HepG2 (cell line): ENCODE measurements around the gene ATP5F1C. TPM values are rescaled to one million over a fixed set of nuclear protein-coding genes. Genes with fewer than 3 reads are reported as not detected.

ENCODE experiments used
- ARNT2 ChIP-seq: sonication (generic); formaldehyde crosslinking; IDR thresholded peaks from 2 replicates; pipeline ENCODE4 v1.8.0; 2022; ENCODE audit warnings: mild to moderate bottlenecking, low read depth, missing genetic modification reagents, moderate library complexity
- ATRX ChIP-seq: sonication (generic); formaldehyde crosslinking; IDR thresholded peaks from 2 replicates; pipeline ENCODE4 v1.4.0; 2020; ENCODE audit warnings: missing genetic modification reagents, borderline replicate concordance
- BRCA1 ChIP-seq: sonication (generic); formaldehyde crosslinking; IDR thresholded peaks from 2 replicates; pipeline ENCODE4 v1.4.0; 2020; ENCODE audit warnings: missing genetic modification reagents
- DNMT3B ChIP-seq: conservative IDR thresholded peaks from 2 replicates; pipeline ENCODE4 v1.6.1; 2016; ENCODE audit warnings: missing biosample characterization, control low read depth
- EHMT2 ChIP-seq: fragments of 200-600 bp; sonication (generic); IDR thresholded peaks from 2 replicates; pipeline ENCODE4 v1.7.0; 2017; ENCODE audit warnings: antibody characterized with exemption, low read depth, low read length, borderline replicate concordance
- FOXJ3 ChIP-seq: sonication (generic); formaldehyde crosslinking; IDR thresholded peaks from 2 replicates; pipeline ENCODE4 v1.4.0; 2020; ENCODE audit warnings: missing genetic modification reagents, mild to moderate bottlenecking, borderline replicate concordance
- JUND ChIP-seq: sonication (generic); formaldehyde crosslinking; IDR thresholded peaks from 2 replicates; pipeline ENCODE4 v1.8.0; 2022; ENCODE audit warnings: mild to moderate bottlenecking, missing genetic modification reagents
- MXD3 ChIP-seq: IDR thresholded peaks from 2 replicates; pipeline ENCODE4 v1.6.1; 2016; ENCODE audit warnings: mild to moderate bottlenecking, missing biosample characterization, missing genetic modification reagents
- NFKBIZ ChIP-seq: IDR thresholded peaks from 2 replicates; pipeline ENCODE4 v1.6.1; 2018; ENCODE audit warnings: missing genetic modification reagents, missing compliant biosample characterization
- PITX1 ChIP-seq: sonication (generic); formaldehyde crosslinking; IDR thresholded peaks from 2 replicates; pipeline ENCODE4 v1.5.1; 2020; ENCODE audit warnings: mild to moderate bottlenecking, missing genetic modification reagents
- RXRB ChIP-seq: IDR thresholded peaks from 2 replicates; pipeline ENCODE4 v1.6.1; 2016; ENCODE audit warnings: borderline replicate concordance, missing genetic modification reagents, missing compliant biosample characterization
- SYNCRIP ChIP-seq: fragments of 200-400 bp; formaldehyde crosslinking; IDR thresholded peaks from 2 replicates; pipeline ENCODE4 v1.6.1; 2018; ENCODE audit warnings: mild to moderate bottlenecking, low read depth, low read length; ENCODE audit not compliant: insufficient read depth
- TOPORS ChIP-seq: sonication (generic); formaldehyde crosslinking; IDR thresholded peaks from 2 replicates; pipeline ENCODE4 v1.8.0; 2023; ENCODE audit warnings: mild to moderate bottlenecking, missing genetic modification reagents
- ZBTB20 ChIP-seq: sonication (generic); formaldehyde crosslinking; IDR thresholded peaks from 2 replicates; pipeline ENCODE4 v1.8.1; 2023; ENCODE audit warnings: missing genetic modification reagents, low read depth, mild to moderate bottlenecking, borderline replicate concordance
- ZNF230 ChIP-seq: sonication (generic); formaldehyde crosslinking; IDR thresholded peaks from 2 replicates; pipeline ENCODE4 v1.4.0; 2020; ENCODE audit warnings: mild to moderate bottlenecking, missing genetic modification reagents
- ZNF460 ChIP-seq: sonication (generic); formaldehyde crosslinking; IDR thresholded peaks from 2 replicates; pipeline ENCODE4 v1.5.1; 2020; ENCODE audit warnings: missing genetic modification reagents, mild to moderate bottlenecking, borderline replicate concordance
- ZSCAN21 ChIP-seq: sonication (generic); formaldehyde crosslinking; IDR thresholded peaks from 2 replicates; pipeline ENCODE4 v1.8.0; 2022; ENCODE audit warnings: mild to moderate bottlenecking, missing genetic modification reagents, moderate library complexity, borderline replicate concordance
- polyA plus RNA-seq, 8 experiments: library from polyadenylated mRNA; depleted of rRNA in 3 of 8; stranded (reverse) in 7 of 8; unstranded in 1 of 8; fragments of >200 nt; fragmentation: Illumina TruSeq in 4 of 8; extraction: Trizol in 4 of 8; gene quantifications; 2 replicates each; pipeline versions ENCODE4 v1.2.1 to v1.2.3, GENCODE V29; 2011 to 2016; ENCODE audit warnings: low read depth in 4 of 8, missing spikeins in 1 of 8, mixed read lengths in 1 of 8; ENCODE audit not compliant: insufficient read depth in 1 of 8
- total RNA-seq, 5 experiments: library from RNA; depleted of rRNA; stranded (reverse); fragments of >200 nt; fragmentation: Illumina TruSeq; extraction: Trizol; gene quantifications; 2 replicates each; pipeline ENCODE4 v1.2.3, GENCODE V29; 2016; ENCODE audit warnings: low read depth in 1 of 5
- TF ChIP-seq, protein P1 (sequence below): sonication (generic); formaldehyde crosslinking; IDR thresholded peaks from 2 replicates; pipeline ENCODE4 v1.4.0; 2020; ENCODE audit warnings: missing genetic modification reagents
- TF ChIP-seq, protein P2 (sequence below): sonication (generic); formaldehyde crosslinking; IDR thresholded peaks from 2 replicates; pipeline ENCODE4 v1.9.0; 2022; ENCODE audit warnings: missing genetic modification reagents, mild to moderate bottlenecking, borderline replicate concordance
- TF ChIP-seq, protein P3 (sequence below): sonication (generic); formaldehyde crosslinking; IDR thresholded peaks from 2 replicates; pipeline ENCODE4 v1.4.0; 2020; ENCODE audit warnings: missing genetic modification reagents
- TF ChIP-seq, protein P4 (sequence below): sonication (generic); formaldehyde crosslinking; IDR thresholded peaks from 2 replicates; pipeline ENCODE4 v1.4.0; 2020; ENCODE audit warnings: missing genetic modification reagents

ATP5F1C gene
- total and polyA plus RNA-seq, 2 of the 13 experiments (the other 11 are each of a cell fraction or from before 2014, with no cell fraction given) = 407 to 416 TPM

GRCh38 chr10:7787857-7788638 lies at the start of gene ATP5F1C, which contains the start of gene KIN (continued):
- TF ChIP-seq EHMT2 (no peak), SYNCRIP (no peak), ZSCAN21 (CRISPR knock-in tag) (peak; percentile 75; the same call in 1 of the 2 replicates), ZNF230 (peak; percentile 91), ATRX (CRISPR knock-in tag) (no peak), ZNF460 (CRISPR knock-in tag) (no peak), RXRB (CRISPR knock-in tag) (peak; percentile 10; the same call in 1 of the 2 replicates), ZBTB20 (CRISPR knock-in tag) (peak; percentile 57; the same call in 1 of the 2 replicates), BRCA1 (CRISPR knock-in tag) (no peak), TOPORS (CRISPR knock-in tag) (peak; percentile 79; the same call in 1 of the 2 replicates), JUND (CRISPR knock-in tag) (no peak), MXD3 (peak; percentile 65; the same call in 1 of the 2 replicates), DNMT3B (CRISPR knock-in tag) (no peak; the same call in 1 of the 2 replicates), FOXJ3 (0 out of 2 replicates have a peak, but pooled peaks have one; percentile 44), ARNT2 (CRISPR knock-in tag) (peak; percentile 82; the same call in 1 of the 2 replicates), PITX1 (CRISPR knock-in tag) (peak; percentile 60), NFKBIZ (CRISPR knock-in tag) (peak; percentile 66; the same call in 1 of the 2 replicates)
- TF ChIP-seq, protein P1, sequence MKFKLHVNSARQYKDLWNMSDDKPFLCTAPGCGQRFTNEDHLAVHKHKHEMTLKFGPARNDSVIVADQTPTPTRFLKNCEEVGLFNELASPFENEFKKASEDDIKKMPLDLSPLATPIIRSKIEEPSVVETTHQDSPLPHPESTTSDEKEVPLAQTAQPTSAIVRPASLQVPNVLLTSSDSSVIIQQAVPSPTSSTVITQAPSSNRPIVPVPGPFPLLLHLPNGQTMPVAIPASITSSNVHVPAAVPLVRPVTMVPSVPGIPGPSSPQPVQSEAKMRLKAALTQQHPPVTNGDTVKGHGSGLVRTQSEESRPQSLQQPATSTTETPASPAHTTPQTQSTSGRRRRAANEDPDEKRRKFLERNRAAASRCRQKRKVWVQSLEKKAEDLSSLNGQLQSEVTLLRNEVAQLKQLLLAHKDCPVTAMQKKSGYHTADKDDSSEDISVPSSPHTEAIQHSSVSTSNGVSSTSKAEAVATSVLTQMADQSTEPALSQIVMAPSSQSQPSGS (CRISPR knock-in tag) = no peak
- TF ChIP-seq, protein P2, sequence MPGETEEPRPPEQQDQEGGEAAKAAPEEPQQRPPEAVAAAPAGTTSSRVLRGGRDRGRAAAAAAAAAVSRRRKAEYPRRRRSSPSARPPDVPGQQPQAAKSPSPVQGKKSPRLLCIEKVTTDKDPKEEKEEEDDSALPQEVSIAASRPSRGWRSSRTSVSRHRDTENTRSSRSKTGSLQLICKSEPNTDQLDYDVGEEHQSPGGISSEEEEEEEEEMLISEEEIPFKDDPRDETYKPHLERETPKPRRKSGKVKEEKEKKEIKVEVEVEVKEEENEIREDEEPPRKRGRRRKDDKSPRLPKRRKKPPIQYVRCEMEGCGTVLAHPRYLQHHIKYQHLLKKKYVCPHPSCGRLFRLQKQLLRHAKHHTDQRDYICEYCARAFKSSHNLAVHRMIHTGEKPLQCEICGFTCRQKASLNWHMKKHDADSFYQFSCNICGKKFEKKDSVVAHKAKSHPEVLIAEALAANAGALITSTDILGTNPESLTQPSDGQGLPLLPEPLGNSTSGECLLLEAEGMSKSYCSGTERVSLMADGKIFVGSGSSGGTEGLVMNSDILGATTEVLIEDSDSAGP (CRISPR knock-in tag) = peak; percentile 85
- TF ChIP-seq, protein P3, sequence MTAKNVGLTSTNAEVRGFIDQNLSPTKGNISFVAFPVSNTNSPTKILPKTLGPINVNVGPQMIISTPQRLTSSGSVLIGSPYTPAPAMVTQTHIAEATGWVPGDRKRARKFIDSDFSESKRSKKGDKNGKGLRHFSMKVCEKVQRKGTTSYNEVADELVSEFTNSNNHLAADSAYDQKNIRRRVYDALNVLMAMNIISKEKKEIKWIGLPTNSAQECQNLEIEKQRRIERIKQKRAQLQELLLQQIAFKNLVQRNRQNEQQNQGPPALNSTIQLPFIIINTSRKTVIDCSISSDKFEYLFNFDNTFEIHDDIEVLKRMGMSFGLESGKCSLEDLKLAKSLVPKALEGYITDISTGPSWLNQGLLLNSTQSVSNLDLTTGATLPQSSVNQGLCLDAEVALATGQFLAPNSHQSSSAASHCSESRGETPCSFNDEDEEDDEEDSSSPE (CRISPR knock-in tag) = peak; percentile 52; the same call in 1 of the 2 replicates
- TF ChIP-seq, protein P4, sequence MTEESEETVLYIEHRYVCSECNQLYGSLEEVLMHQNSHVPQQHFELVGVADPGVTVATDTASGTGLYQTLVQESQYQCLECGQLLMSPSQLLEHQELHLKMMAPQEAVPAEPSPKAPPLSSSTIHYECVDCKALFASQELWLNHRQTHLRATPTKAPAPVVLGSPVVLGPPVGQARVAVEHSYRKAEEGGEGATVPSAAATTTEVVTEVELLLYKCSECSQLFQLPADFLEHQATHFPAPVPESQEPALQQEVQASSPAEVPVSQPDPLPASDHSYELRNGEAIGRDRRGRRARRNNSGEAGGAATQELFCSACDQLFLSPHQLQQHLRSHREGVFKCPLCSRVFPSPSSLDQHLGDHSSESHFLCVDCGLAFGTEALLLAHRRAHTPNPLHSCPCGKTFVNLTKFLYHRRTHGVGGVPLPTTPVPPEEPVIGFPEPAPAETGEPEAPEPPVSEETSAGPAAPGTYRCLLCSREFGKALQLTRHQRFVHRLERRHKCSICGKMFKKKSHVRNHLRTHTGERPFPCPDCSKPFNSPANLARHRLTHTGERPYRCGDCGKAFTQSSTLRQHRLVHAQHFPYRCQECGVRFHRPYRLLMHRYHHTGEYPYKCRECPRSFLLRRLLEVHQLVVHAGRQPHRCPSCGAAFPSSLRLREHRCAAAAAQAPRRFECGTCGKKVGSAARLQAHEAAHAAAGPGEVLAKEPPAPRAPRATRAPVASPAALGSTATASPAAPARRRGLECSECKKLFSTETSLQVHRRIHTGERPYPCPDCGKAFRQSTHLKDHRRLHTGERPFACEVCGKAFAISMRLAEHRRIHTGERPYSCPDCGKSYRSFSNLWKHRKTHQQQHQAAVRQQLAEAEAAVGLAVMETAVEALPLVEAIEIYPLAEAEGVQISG (CRISPR knock-in tag) = peak; percentile 84
